GM12878 (cell line): ENCODE measurements around the gene DOCK7. TPM values are rescaled to one million over a fixed set of nuclear protein-coding genes. Genes with fewer than 3 reads are reported as not detected.

Source experiments
- BACH1 ChIP-seq: fragments of 450-650 bp; IDR thresholded peaks from 2 replicates; pipeline ENCODE4 v1.6.1; 2017; ENCODE audit warnings: mild to moderate bottlenecking, borderline replicate concordance
- BMI1 ChIP-seq: fragments of 450-650 bp; IDR thresholded peaks from 2 replicates; pipeline ENCODE4 v1.6.1; 2016; ENCODE audit warnings: mild to moderate bottlenecking, moderate library complexity, borderline replicate concordance
- DPF2 ChIP-seq: fragments of 450-650 bp; IDR thresholded peaks from 2 replicates; pipeline ENCODE4 v1.6.1; 2017; ENCODE audit warnings: mild to moderate bottlenecking
- IRF4 ChIP-seq: IDR thresholded peaks from 2 replicates; pipeline ENCODE4 v1.6.1; 2011; ENCODE audit warnings: low read depth, low read length
- JUNB ChIP-seq: IDR thresholded peaks from 2 replicates; pipeline ENCODE4 v1.6.1; 2016; ENCODE audit warnings: antibody characterized with exemption, mild to moderate bottlenecking
- NR2F1 ChIP-seq: fragments of 450-650 bp; conservative IDR thresholded peaks from 2 replicates; pipeline ENCODE4 v1.6.1; 2017; ENCODE audit warnings: mild to moderate bottlenecking
- PAX5 ChIP-seq: IDR thresholded peaks from 2 replicates; pipeline ENCODE4 v1.6.1; 2011; ENCODE audit warnings: low read depth, low read length, borderline replicate concordance
- PAX8 ChIP-seq: fragments of 450-650 bp; IDR thresholded peaks from 2 replicates; pipeline ENCODE4 v1.6.1; 2017; ENCODE audit warnings: mild to moderate bottlenecking, moderate library complexity
- RCOR1 ChIP-seq: conservative IDR thresholded peaks from 2 replicates; pipeline ENCODE4 v1.6.1; 2012; ENCODE audit warnings: low read depth, low read length, improper control_type of control experiment
- WRNIP1 ChIP-seq: IDR thresholded peaks from 2 replicates; pipeline ENCODE4 v1.6.1; 2011; ENCODE audit warnings: low read depth, low read length, improper control_type of control experiment, borderline replicate concordance
- ZSCAN29 ChIP-seq: fragments of 450-650 bp; IDR thresholded peaks from 2 replicates; pipeline ENCODE4 v1.6.1; 2017; ENCODE audit warnings: mild to moderate bottlenecking, moderate library complexity
- polyA plus RNA-seq, 11 experiments: library from polyadenylated mRNA; depleted of rRNA in 4 of 11; unstranded in 6 of 11; stranded (reverse) in 5 of 11; fragments of >200 nt; fragmentation: Nextera tagmentation in 4 of 11; fragmentation: Illumina TruSeq in 1 of 11; extraction: Ambion mirVana in 4 of 11; extraction: Trizol in 1 of 11; gene quantifications; 1 replicate in 1 of 11; 2 replicates in 10 of 11; pipeline versions ENCODE4 v1.2.1 to v1.2.3, GENCODE V29; 2011 to 2016; ENCODE audit warnings: inconsistent platforms in 2 of 11, missing spikeins in 2 of 11, low read depth in 1 of 11
- total RNA-seq, 4 experiments: library from RNA; depleted of rRNA in 3 of 4; stranded (reverse); fragments of >200 nt in 3 of 4; fragmentation: Illumina TruSeq in 1 of 4; extraction: Trizol in 1 of 4; gene quantifications; 2 replicates each; pipeline versions ENCODE4 v1.2.1 to v1.2.3, GENCODE V29; 2013 to 2021
- TF ChIP-seq, protein P1 (sequence below): fragments of 450-650 bp; IDR thresholded peaks from 2 replicates; pipeline ENCODE4 v1.6.1; 2016; ENCODE audit warnings: mild to moderate bottlenecking
- TF ChIP-seq, protein P2 (sequence below): fragments of 450-650 bp; IDR thresholded peaks from 2 replicates; pipeline ENCODE4 v1.6.1; 2017; ENCODE audit warnings: low read depth, mild to moderate bottlenecking, moderate library complexity

The DOCK7 gene
- total and polyA plus RNA-seq, 10 of the 15 experiments (the other 5 are each of a cell fraction or from before 2014, with no cell fraction given), result 4.8 to 34.6 (median 26.9) TPM

DNA sequence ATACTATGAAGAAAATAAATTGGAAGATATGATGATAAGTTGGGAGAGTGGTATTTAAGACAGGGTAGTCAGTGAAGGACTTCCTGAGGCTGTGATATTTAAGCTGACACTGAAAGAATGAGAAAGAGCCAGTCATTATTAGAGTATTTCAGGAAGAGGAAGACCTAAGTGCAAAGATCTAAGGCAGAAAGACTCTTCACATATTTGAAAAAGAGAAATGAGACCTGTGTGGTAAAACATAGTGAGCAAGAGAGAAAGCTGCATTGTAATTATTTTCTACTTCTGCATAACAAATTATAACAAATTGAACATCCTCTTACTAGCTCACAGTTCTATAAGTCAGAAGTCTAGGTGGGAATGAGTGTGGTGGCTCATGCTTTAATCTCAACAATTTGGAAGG, 34.6 kb upstream of the DOCK7 start (continued):
- TF ChIP-seq, protein P1, sequence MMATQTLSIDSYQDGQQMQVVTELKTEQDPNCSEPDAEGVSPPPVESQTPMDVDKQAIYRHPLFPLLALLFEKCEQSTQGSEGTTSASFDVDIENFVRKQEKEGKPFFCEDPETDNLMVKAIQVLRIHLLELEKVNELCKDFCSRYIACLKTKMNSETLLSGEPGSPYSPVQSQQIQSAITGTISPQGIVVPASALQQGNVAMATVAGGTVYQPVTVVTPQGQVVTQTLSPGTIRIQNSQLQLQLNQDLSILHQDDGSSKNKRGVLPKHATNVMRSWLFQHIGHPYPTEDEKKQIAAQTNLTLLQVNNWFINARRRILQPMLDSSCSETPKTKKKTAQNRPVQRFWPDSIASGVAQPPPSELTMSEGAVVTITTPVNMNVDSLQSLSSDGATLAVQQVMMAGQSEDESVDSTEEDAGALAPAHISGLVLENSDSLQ, result 0 out of 2 replicates have a peak, but pooled peaks have one; percentile 42
- TF ChIP-seq RCOR1, result 0 out of 2 replicates have a peak, but pooled peaks have one; percentile 75
- TF ChIP-seq WRNIP1, result no peak
- TF ChIP-seq PAX5, result no peak
- TF ChIP-seq ZSCAN29, result no peak
- TF ChIP-seq JUNB, result peak; percentile 62
- peak; percentile 60 for TF ChIP-seq IRF4
- TF ChIP-seq DPF2, result peak; percentile 69; the same call in 1 of the 2 replicates
- TF ChIP-seq PAX8, result no peak
- no peak for TF ChIP-seq BMI1
- TF ChIP-seq, protein P2, sequence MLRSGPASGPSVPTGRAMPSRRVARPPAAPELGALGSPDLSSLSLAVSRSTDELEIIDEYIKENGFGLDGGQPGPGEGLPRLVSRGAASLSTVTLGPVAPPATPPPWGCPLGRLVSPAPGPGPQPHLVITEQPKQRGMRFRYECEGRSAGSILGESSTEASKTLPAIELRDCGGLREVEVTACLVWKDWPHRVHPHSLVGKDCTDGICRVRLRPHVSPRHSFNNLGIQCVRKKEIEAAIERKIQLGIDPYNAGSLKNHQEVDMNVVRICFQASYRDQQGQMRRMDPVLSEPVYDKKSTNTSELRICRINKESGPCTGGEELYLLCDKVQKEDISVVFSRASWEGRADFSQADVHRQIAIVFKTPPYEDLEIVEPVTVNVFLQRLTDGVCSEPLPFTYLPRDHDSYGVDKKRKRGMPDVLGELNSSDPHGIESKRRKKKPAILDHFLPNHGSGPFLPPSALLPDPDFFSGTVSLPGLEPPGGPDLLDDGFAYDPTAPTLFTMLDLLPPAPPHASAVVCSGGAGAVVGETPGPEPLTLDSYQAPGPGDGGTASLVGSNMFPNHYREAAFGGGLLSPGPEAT, result peak; percentile 59; the same call in 1 of the 2 replicates
- TF ChIP-seq BACH1, result peak; percentile 64; the same call in 1 of the 2 replicates
- TF ChIP-seq NR2F1, result peak; percentile 83
- TF ChIP-seq, all 136 proteins: peak for 23
